ENCODE measurements around the gene CHST11.

The CHST11 gene

DNA sequence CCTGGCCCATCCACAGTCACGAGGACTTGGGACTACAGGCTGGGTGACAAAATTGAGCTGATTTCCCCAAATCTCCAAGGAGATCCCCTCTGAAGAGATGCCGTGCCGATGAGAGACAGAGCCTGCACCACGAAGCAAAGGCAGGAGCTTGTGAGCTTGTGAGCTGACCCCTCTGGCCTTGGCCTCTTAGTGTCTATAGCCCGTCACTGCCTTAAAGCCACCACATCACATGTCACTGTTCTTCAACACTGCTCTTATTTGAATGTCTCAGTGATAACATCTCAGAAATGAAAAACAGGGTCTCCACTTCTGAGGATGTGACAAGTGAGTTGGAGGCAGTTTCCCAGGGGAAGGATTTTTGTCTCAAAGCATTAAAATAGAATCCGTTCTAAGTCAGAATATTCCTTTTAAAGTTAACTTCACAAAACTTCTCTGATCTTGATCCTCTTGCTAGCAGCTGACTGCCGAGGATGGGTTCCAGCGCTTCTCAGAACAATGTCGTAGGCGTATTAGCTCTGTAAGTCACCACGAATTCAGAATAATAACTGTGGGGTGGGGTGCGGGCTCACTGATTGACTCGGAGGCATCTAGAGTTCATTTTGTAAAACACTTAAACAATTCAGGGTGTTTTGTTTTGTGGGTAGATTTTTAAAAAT is 37.5 kb downstream of the CHST11 start:
- no peaks in the 10 kb centered on the region for H3K27me3 ChIP-seq (ENCODE audit: control insufficient read depth, insufficient read depth, low read length)
- no peak overlapping the region for H3K4me3 ChIP-seq (ENCODE audit: low read depth, low read length)
- H3K36me3 ChIP-seq (ENCODE audit: control insufficient read depth, insufficient read depth, low read length) = no peaks in the 10 kb centered on the region
- no peak overlapping the region for H3K27ac ChIP-seq (ENCODE audit: low read depth, low read length)
- H3K9me3 ChIP-seq (ENCODE audit: control insufficient read depth, insufficient read depth, low read depth, low read length) = no peaks in the 10 kb centered on the region
- H3K9ac ChIP-seq (ENCODE audit: low read length) = no peak overlapping the region
- peaks cover 2% of the 10 kb centered on the region for H3K4me1 ChIP-seq (ENCODE audit: control insufficient read depth, insufficient read depth, low read length)

DNA sequence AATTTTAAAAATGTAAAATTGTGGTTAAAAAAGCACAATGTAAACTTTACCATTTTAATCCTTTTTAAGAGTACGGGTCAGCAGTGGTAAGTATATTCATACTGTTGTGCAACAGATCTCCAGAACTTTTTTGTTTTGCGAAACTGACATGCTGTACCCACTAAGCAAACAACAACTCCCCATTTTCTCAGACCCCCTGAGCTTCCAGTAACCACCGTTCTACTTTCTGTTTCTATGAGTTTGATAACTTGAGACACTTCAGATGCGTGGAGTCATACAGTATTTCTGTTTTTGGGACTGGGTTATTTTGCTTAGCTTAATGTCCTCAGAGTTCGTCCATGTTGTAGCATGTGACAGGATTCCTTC is 38.0 kb downstream of the CHST11 start:
- Histone ChIP-seq H3K4me3 (ENCODE audit: low read depth, low read length) (no peak overlapping the region), H3K9me3 (ENCODE audit: control insufficient read depth, insufficient read depth, low read depth, low read length) (no peaks in the 10 kb centered on the region), H3K36me3 (ENCODE audit: control insufficient read depth, insufficient read depth, low read length) (no peaks in the 10 kb centered on the region), H3K27me3 (ENCODE audit: control insufficient read depth, insufficient read depth, low read length) (no peaks in the 10 kb centered on the region), H3K9ac (ENCODE audit: low read length) (no peak overlapping the region), H3K4me1 (ENCODE audit: control insufficient read depth, insufficient read depth, low read length) (peaks cover 7% of the 10 kb centered on the region), H3K27ac (ENCODE audit: low read depth, low read length) (no peak overlapping the region)

- Histone ChIP-seq H3K27me3 (ENCODE audit: control insufficient read depth, insufficient read depth, low read length) (no peaks in the 10 kb centered on the region), H3K27ac (ENCODE audit: low read depth, low read length) (no peak overlapping the region), H3K9ac (ENCODE audit: low read length) (no peak overlapping the region), H3K4me1 (ENCODE audit: control insufficient read depth, insufficient read depth, low read length) (peaks cover 17% of the 10 kb centered on the region), H3K36me3 (ENCODE audit: control insufficient read depth, insufficient read depth, low read length) (no peaks in the 10 kb centered on the region), H3K9me3 (ENCODE audit: control insufficient read depth, insufficient read depth, low read depth, low read length) (no peaks in the 10 kb centered on the region), H3K4me3 (ENCODE audit: low read depth, low read length) (no peak overlapping the region)
Measured at GRCh38 chr12:104495786-104496185, 39.0 kb downstream of the CHST11 start.

- H3K36me3 ChIP-seq (ENCODE audit: control insufficient read depth, insufficient read depth, low read length) = no peaks in the 10 kb centered on the region
- H3K4me1 ChIP-seq (ENCODE audit: control insufficient read depth, insufficient read depth, low read length) = peaks cover 22% of the 10 kb centered on the region
- no peak overlapping the region for H3K27ac ChIP-seq (ENCODE audit: low read depth, low read length)
- no peaks in the 10 kb centered on the region for H3K9me3 ChIP-seq (ENCODE audit: control insufficient read depth, insufficient read depth, low read depth, low read length)
- H3K9ac ChIP-seq (ENCODE audit: low read length) = no peak overlapping the region
- no peaks in the 10 kb centered on the region for H3K27me3 ChIP-seq (ENCODE audit: control insufficient read depth, insufficient read depth, low read length)
- H3K4me3 ChIP-seq (ENCODE audit: low read depth, low read length) = no peak overlapping the region
Measured at GRCh38 chr12:104496336-104496735, 39.6 kb downstream of the CHST11 start.

DNA sequence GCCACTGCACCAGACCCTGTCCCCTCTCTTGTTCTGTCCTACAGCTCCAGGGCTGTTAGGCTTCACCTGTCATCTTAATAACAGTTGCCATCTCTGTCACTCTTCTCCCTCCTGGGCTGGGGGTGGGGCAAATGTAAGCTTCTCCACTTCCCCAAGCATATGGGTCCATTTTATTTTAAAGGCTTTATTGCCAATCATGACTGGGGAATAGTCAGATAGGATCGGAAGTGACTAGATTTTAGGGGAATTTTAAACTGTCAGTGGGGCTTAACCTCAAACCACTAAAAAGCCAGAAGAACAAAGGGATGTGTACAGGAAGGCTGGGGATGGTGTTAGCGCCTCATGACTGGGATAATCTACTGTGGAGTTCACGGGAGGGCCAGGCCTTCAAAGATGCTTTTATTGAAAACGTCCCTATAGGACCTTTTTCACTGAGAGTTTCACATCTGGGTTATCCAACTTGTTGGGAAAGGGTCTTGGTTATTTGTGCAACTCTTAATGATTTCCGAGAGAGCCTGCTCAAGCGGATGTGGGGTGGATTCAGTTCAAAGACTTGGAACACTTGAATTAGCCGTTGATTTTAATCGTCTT is 41.6 kb downstream of the CHST11 start:
- H3K27ac ChIP-seq (ENCODE audit: low read depth, low read length) = no peak overlapping the region
- no peaks in the 10 kb centered on the region for H3K36me3 ChIP-seq (ENCODE audit: control insufficient read depth, insufficient read depth, low read length)
- H3K9me3 ChIP-seq (ENCODE audit: control insufficient read depth, insufficient read depth, low read depth, low read length) = no peaks in the 10 kb centered on the region
- H3K4me3 ChIP-seq (ENCODE audit: low read depth, low read length) = no peak overlapping the region
- peaks cover 26% of the 10 kb centered on the region for H3K4me1 ChIP-seq (ENCODE audit: control insufficient read depth, insufficient read depth, low read length)
- H3K27me3 ChIP-seq (ENCODE audit: control insufficient read depth, insufficient read depth, low read length) = no peaks in the 10 kb centered on the region
- H3K9ac ChIP-seq (ENCODE audit: low read length) = no peak overlapping the region

DNA sequence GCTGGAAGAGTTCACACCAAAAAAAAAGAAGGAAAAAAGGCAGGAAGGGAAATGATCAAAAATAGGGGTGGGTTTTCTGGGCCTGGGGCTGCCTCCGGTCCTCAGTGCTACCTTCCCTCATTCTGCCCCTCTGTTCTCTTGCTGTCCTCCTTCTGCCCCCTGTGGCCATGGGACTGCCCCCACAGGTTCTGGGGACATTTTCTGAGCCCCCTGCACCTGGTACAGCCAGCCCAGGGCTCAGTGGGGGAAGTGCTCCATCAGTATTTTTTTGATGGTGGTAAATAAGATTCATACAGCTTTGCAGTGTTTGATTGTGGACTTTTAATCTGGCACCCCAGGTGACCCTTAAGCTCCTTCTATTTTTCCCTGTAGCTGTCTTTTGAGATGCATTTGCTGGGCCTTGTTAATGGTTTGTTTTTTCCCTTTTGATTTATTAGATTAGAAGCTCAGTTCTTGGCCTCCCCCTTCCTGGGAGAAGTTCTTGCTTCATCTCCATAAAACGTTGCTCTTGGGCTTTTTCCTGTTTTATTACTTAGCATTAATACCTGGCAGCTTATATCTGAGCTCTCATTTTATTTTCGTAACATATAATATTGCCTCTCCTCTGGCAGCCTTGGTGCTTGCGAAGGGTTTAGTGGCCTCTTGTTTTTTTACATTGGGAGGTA is 43.1 kb downstream of the CHST11 start:
- Histone ChIP-seq H3K27ac (ENCODE audit: low read depth, low read length) (no peak overlapping the region), H3K4me3 (ENCODE audit: low read depth, low read length) (no peak overlapping the region), H3K36me3 (ENCODE audit: control insufficient read depth, insufficient read depth, low read length) (no peaks in the 10 kb centered on the region), H3K9ac (ENCODE audit: low read length) (no peak overlapping the region), H3K9me3 (ENCODE audit: control insufficient read depth, insufficient read depth, low read depth, low read length) (no peaks in the 10 kb centered on the region), H3K4me1 (ENCODE audit: control insufficient read depth, insufficient read depth, low read length) (peaks cover 41% of the 10 kb centered on the region), H3K27me3 (ENCODE audit: control insufficient read depth, insufficient read depth, low read length) (no peaks in the 10 kb centered on the region)

DNA sequence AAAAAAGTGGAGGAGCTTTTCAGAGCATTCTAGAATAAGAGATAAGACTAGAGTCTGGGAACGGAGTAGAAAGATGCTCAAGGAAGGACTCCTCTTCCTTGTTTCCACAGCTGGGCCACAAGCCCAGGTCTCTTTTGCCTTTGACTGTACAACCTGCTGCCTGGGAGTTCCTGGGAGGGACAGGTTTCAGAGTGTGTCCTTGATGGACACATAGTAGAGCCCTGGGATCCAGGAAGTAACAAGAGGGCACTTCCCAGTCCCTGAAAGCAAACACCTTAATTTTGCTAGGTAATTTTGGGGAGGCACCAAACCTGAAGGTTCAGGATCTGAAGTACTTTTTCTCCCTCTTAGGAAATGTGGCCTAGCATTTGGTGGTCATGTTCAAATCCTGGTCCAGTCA is 44.4 kb downstream of the CHST11 start:
- Histone ChIP-seq H3K27me3 (ENCODE audit: control insufficient read depth, insufficient read depth, low read length) (no peaks in the 10 kb centered on the region), H3K9ac (ENCODE audit: low read length) (no peak overlapping the region), H3K9me3 (ENCODE audit: control insufficient read depth, insufficient read depth, low read depth, low read length) (no peaks in the 10 kb centered on the region), H3K36me3 (ENCODE audit: control insufficient read depth, insufficient read depth, low read length) (no peaks in the 10 kb centered on the region), H3K4me3 (ENCODE audit: low read depth, low read length) (no peak overlapping the region), H3K27ac (ENCODE audit: low read depth, low read length) (no peak overlapping the region), H3K4me1 (ENCODE audit: control insufficient read depth, insufficient read depth, low read length) (peaks cover 52% of the 10 kb centered on the region)

DNA sequence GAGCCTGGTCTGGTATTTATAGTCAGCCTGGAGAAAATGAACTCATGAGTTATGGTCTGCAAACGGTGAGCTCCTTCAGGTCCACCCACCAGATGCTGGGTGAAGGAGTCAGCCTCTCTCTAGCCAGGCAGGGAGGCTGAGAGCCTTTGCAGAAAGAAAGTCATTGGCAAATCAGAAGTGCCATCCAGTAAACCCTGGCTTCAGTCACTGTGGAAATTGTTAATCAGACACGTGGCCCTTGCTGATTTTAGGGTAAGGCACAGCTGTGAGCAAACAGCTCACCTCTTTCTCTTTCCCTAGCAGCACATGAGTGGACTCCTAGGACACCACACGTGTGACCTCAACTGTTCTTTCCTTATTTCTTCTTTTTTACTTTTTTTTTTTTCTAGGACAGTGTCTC is 44.9 kb downstream of the CHST11 start:
- no peak overlapping the region for H3K27ac ChIP-seq (ENCODE audit: low read depth, low read length)
- no peaks in the 10 kb centered on the region for H3K9me3 ChIP-seq (ENCODE audit: control insufficient read depth, insufficient read depth, low read depth, low read length)
- no peaks in the 10 kb centered on the region for H3K36me3 ChIP-seq (ENCODE audit: control insufficient read depth, insufficient read depth, low read length)
- H3K9ac ChIP-seq (ENCODE audit: low read length) = no peak overlapping the region
- no peaks in the 10 kb centered on the region for H3K27me3 ChIP-seq (ENCODE audit: control insufficient read depth, insufficient read depth, low read length)
- H3K4me3 ChIP-seq (ENCODE audit: low read depth, low read length) = no peak overlapping the region
- peaks cover 58% of the 10 kb centered on the region for H3K4me1 ChIP-seq (ENCODE audit: control insufficient read depth, insufficient read depth, low read length)

DNA sequence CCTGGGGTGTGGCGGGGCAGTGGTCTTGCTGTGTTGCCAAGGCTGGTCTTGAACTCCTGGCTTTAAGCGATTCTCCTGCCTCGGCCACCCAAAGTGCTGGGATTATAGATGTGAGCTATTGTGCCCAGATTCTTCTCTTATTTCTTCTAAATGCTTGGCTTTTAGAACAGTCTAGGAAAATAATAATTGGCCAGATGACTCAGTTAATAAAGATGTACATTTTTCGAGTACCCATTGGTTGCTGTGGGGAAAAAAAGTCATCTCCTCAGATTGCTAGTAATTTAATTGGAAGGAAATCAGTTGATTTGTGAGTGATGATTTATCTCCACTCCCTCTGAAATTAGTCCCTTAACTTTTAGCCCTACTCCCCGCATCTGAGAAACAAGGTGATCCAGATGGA is 45.5 kb downstream of the CHST11 start:
- H3K27ac ChIP-seq (ENCODE audit: low read depth, low read length) = no peak overlapping the region
- no peaks in the 10 kb centered on the region for H3K9me3 ChIP-seq (ENCODE audit: control insufficient read depth, insufficient read depth, low read depth, low read length)
- peaks cover 63% of the 10 kb centered on the region for H3K4me1 ChIP-seq (ENCODE audit: control insufficient read depth, insufficient read depth, low read length)
- H3K9ac ChIP-seq (ENCODE audit: low read length) = no peak overlapping the region
- H3K4me3 ChIP-seq (ENCODE audit: low read depth, low read length) = no peak overlapping the region
- H3K36me3 ChIP-seq (ENCODE audit: control insufficient read depth, insufficient read depth, low read length) = no peaks in the 10 kb centered on the region
- H3K27me3 ChIP-seq (ENCODE audit: control insufficient read depth, insufficient read depth, low read length) = no peaks in the 10 kb centered on the region

- H3K36me3 ChIP-seq (ENCODE audit: control insufficient read depth, insufficient read depth, low read length) = no peaks in the 10 kb centered on the region
- H3K4me3 ChIP-seq (ENCODE audit: low read depth, low read length) = no peak overlapping the region
- peaks cover 67% of the 10 kb centered on the region for H3K4me1 ChIP-seq (ENCODE audit: control insufficient read depth, insufficient read depth, low read length)
- no peak overlapping the region for H3K27ac ChIP-seq (ENCODE audit: low read depth, low read length)
- no peak overlapping the region for H3K9ac ChIP-seq (ENCODE audit: low read length)
- H3K27me3 ChIP-seq (ENCODE audit: control insufficient read depth, insufficient read depth, low read length) = no peaks in the 10 kb centered on the region
- H3K9me3 ChIP-seq (ENCODE audit: control insufficient read depth, insufficient read depth, low read depth, low read length) = no peaks in the 10 kb centered on the region
Measured at GRCh38 chr12:104502638-104503037, 45.9 kb downstream of the CHST11 start.

GRCh38 chr12:104503191-104503590 is 46.4 kb downstream of the CHST11 start:
- Histone ChIP-seq H3K4me3 (ENCODE audit: low read depth, low read length) (no peak overlapping the region), H3K9me3 (ENCODE audit: control insufficient read depth, insufficient read depth, low read depth, low read length) (no peaks in the 10 kb centered on the region), H3K27ac (ENCODE audit: low read depth, low read length) (no peak overlapping the region), H3K36me3 (ENCODE audit: control insufficient read depth, insufficient read depth, low read length) (no peaks in the 10 kb centered on the region), H3K4me1 (ENCODE audit: control insufficient read depth, insufficient read depth, low read length) (peaks cover 72% of the 10 kb centered on the region), H3K27me3 (ENCODE audit: control insufficient read depth, insufficient read depth, low read length) (no peaks in the 10 kb centered on the region), H3K9ac (ENCODE audit: low read length) (no peak overlapping the region)

Data from HUES6 (cell line).